Measurements from ENCODE around the gene DGKQ.

GRCh38 chr4:925771-926500 is 47.4 kb downstream of the DGKQ start:
- no peak for TF ChIP-seq THRB (CRISPR knock-in tag; conservative IDR thresholded peaks at IDR 0.05)
- TF ChIP-seq ZNF124 (CRISPR knock-in tag; IDR thresholded peaks at IDR 0.05), result no peak
- no peak for TF ChIP-seq SMAD3 (CRISPR knock-in tag; conservative IDR thresholded peaks at IDR 0.05)
- no peak for TF ChIP-seq TFE3 (CRISPR knock-in tag; IDR thresholded peaks at IDR 0.05)
- no peak for TF ChIP-seq CTCF (IDR thresholded peaks at IDR 0.05 in 2 of 3, conservative IDR thresholded peaks at IDR 0.05 in 1 of 3; ENCODE audit: insufficient read depth in 2 of 3, low read depth in 1 of 3, low read length in 3 of 3)
